Kidney tubule cell (primary cell): ENCODE results near the gene SAMD1.

Source experiments
- DNase-seq: peaks from one replicate; pipeline ENCODE4 v3.0.0-alpha.2; 2018; ENCODE audit warnings: low spot score

Gene SAMD1

DNA sequence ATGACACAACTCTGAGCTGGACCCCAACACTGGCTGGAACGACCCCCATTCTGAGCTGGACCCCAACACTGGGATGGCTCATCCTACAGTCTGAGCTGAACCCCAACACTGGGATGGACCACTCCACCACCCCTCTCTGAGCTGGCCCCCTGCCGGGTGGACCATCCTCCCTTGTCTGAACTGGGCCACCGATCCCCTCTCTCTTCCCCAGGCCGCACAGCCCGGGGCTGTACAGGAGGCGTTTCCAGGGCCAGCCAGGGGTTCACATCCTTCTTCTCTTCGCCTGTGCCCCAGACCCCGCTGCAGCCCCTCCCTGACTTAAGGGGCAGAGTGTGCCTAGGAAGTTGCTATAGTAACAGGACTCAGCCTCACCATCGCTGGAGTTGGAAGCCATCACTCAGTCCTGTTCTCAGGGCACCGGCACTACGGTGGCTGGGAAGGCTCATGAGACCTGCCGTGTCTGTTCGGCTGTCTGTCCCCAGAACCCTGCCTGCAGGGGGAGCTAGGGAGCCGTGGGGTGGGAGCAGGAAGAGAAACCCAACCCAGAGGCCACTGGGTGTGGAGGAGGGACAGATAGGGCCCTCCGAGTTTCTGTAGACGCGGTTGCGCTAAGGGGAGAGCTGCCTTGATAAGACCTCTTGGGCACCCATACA is 23.3 kb upstream of the SAMD1 start:
- no peak for DNase-seq

DNA sequence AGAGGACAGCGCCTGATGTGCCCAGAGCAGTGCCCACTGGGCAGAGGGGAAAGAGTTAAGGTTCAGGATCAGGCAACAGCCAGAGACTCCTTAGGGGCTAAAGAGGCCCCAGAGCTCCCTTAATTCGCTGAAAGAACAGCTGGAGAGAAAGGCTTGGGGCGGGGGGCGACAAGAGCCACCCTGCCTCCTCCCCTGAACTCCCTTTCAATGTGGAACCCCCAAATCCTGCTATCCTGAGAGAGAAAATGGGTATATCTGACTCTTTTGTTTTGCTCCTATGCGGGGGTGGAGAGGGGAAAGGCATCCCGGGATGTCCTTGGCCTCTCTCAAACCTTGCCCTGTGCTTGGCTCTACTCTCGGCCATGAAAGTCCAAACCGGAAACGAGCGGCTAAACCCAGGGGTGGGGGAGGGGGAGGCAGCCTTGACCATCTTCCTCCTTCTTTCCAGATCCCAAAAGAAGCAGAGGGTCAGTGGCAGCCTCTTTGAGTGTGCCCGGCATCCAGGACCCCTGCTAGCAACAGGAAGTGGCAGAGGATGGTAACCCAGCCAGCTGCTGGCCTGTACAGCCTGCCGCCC is 22.3 kb upstream of the SAMD1 start:
- no peak for DNase-seq

DNA sequence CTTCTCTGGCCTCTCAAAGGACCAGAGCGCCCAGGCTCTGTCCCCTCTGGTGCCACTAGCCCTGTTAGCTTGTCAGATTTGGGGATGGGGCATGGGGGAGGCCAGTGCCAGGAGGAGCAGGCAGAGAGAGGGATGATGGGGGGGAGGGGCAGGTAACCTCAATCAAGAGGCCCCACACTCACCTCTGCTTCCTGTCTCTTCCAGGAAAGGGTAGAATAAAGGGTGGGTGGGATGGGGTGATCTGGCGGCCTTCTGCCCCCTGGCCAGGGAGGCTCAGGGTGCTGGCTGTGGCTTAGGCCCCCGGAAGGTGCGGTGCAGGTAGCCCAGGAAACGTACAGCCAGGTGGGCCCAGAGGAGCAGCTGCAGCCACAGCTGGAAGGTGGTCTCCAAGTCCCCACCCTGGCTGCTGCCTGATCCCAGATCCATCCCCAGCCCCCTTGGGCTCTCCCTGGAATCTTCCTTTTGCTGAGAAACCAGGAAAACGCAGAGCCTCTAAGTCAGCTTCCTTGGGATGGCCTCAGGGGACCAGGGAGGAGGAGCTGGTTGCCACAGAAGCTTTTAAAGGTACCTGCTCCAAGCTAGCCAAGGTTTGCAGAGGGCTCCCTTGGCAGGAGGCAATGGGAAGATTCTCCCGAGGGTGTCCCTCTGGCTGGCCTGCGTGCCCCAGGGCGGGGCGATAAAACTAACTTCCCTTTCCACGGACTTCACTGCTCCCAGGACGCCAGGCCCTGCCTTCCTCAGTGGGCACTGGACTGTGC is 21.7 kb upstream of the SAMD1 start:
- DNase-seq = no peak

DNA sequence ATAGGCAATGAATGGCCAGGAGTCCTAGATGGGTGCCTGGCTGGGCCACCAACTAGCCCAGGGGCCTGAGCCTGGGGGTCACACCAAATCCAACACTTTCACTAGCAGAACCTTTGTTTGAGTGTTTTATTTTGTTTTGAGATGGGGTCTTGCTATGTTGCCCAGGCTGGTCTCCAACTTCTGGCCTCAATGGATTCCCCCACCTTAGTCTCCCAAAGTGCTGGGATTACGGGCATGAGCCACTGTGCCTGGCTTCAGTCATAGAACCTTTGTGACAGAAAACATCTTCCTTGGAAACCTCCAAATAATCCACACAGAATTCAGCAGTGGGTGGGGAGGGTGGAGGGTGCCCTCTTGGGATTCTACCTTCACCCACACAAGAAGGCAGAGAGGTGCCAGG is 20.9 kb upstream of the SAMD1 start:
- DNase-seq = no peak

DNA sequence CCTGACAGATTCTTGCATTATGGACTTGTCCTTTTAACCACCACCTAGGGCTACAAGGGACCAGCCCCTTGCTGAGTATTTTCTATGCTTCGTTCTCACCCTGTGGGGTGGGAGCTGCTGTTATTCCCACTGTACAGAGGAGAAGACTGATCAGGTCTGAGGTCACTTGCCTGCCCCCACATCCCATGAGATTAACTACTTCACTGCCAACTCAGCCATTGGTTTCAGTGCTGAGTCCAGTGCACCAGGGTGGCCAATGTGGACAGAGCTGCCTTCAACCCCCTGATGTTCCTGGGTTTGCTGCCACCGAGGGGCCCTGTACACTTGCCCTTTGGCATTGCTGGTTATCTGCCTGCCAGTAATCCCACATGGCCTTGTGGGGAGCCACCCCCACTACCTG is 20.1 kb upstream of the SAMD1 start:
- DNase-seq = no peak

DNA sequence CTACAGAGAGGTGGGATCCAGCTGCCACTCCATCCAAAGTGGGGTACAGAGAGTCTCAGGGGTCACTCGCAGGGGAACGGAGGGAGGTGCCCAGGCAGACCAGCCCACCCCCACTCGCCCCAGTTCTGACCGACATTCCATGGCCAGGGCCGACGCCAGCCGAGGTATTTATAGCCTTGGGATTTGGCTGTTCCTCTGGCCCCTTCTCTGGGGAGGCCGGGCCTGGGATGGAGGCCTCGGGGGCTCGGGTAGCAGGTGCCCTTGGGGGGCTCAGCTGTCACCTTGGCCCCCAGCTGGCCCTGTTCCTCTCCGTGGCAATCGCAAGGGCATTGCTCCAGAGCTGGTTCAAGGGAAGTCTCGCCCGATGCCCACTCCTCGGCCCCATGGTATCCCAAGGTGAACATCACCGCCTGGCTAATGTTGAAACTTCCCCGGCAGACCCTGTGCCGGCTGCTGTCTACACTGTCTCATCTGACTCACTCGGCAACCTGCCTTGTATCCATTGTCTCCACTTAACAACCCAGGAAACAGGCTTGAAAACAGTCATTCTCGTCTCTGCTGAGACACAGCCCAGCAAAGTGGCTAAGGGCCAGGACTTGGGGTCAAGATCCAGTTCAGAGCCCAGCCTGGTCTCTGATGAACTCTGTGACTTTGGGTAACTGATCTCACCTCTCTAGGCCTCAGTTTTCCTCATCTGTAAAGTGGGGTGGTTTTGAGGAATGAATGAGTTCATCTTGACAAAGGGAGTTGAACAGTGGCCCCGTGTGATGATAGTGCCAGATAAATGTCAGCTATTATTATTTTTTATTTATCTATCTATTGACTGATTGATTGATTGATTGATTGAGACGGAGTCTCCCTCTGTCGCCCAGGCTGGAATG is 17.3 kb upstream of the SAMD1 start:
- DNase-seq = peak; percentile 39

DNA sequence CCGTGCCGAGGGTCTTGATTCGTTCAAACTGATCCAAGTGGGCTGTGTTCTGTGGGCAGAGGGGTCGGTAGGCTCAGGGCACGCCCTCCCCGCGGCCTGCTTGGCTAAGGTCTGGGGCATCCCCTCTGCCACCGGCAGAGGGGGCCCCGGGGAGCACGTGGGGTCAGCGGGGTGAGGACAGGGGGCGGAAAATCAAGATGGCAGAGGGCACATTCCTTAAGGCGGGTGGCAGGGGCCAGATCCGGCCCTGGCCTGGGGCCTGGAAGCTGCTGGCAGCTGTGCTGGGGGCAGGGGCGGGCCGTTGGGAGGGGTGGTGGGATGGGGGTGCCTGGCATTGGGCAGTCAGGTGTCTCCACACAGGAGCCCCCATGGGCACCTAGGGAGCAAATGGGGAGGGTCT is 16.3 kb upstream of the SAMD1 start:
- DNase-seq = no peak

DNA sequence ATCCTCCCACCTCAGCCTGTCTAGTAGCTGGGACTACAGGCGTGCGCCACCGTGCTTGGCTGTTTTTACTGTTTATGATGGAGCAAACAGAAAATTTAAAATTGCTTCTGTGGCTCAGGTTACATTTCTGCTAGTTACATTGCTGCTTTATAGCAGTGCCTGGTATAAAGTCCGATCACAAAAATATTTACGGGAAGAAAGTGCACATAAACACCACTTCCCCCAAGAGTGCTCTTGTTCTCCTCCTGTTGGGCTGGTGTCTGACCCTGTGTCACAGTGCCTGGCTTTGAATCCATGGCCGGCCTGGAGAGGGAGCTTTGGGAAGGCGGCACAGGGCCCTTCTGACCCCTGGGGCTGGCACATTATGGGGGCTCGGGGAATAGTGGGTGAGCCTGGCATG is 15.1 kb upstream of the SAMD1 start:
- no peak for DNase-seq

DNA sequence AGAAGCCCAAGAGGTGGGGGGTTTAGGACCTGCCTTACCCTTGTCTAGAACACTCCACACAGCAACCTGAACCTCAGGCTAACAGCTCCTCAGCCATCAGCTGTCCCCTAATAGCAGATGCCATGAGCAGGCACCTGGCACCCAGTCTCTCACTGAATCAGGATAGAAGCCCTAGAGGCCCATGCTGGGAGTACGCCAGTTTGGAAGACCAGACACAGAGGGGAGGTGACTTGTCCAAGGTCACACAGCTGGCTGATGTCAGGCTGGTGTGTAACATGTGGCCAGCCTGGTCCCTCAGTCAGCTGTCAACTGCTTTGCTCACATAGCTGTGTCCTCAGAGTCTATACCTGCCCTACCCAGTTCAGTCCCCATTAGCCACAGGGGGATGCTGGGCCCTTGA is 12.8 kb upstream of the SAMD1 start:
- DNase-seq = no peak

DNA sequence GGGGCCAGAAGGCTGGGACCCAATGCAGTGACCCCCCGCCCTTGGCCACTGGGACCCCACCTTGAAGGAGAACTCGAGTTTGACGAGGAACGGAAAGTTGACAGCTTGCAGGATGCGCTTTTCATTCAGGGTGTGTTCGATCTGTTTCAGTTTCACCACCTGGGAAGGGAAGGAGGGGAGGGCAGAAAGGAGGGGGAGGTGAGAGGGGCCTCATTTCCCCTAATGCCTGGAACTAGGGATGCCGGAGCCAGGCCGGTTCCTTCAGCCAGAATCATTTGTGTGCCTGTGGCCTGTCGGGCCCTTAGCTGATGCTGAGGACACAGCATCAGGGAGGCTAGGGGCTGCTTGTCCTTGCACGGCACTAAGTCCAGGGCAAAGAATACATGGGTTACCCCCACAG is 12.2 kb upstream of the SAMD1 start:
- DNase-seq = no peak

DNA sequence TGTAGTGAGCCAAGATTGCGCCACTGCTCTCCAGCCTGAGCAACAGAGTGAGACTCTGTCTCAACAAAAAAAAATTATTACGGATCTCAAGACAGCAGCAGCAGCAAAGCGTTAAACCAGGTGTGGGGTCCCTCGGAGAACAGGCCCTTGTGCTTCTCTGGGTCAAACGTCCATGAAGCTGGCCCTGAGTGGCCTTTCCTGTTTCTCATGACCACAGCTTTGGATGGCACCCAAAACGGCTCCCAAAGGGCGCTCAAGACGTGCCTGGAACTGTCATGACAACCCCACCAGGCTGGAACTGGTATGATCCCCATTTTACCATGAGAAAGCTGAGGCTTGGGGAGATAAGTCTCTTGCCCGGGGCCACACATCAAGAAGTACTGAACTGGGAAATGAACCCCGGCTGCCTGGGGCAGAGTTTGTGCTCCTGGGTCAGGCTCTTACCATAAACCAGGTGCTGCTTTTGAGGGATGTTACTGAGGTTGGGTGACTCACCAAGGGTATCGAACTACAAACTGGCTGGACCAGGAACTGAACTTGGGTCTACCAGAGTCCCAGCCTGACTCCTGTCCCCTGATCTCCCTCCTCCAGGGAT is 11.6 kb upstream of the SAMD1 start:
- DNase-seq = no peak

DNA sequence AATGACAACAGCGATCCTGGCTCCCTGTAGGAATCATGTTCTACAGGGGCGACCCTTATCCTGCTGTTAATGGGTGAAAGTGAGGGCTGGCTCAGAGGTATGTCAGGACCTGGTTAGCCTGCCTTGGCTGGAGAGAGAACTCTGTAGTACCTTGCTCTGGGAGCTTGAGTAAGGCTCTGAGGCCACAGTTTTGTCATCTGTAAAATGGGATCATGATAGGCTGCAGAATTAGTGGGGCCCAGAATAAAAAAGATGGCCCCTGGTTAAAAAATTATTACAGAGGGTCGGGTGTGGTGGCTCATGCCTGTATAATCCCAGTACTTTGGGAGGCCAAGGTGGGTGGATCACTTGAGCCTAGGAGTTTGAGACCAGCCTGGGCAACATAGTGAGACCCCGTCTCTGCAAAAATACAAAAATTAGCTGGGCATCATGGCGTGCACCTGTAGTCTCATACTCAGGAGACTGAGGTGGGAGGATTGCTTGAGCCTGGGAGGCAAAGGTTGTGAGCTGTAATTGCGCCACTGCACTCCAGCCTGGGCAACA is 10.5 kb upstream of the SAMD1 start:
- no peak for DNase-seq

DNA sequence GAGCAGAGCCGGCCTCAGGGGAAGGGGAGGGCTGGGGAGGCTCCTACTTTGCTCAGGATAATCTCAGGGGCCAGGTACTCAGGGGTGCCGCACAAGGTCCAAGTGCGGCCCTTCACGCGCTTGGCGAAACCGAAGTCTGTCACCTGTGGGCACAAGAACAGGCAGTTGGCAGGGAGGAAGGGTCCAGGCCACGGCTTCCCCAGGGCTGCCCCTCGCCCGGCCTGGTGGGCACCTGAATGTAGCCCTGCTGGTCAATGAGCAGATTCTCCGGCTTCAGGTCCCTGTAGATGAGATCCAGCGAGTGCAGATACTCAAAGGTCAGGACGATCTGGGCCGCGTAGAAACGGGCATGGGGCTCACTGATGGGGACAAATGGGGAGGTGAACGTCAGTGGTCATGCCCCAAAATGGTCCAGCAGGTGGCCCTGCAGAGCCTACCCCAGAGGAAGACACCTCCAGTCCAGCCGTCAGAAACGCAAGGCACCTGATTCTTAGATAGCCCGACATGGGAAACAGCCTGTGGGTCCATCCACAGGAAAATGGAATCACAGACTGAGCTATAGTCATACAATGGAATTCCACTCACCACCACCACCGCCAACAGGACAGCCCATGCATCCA is 7.1 kb upstream of the SAMD1 start:
- DNase-seq = no peak

DNA sequence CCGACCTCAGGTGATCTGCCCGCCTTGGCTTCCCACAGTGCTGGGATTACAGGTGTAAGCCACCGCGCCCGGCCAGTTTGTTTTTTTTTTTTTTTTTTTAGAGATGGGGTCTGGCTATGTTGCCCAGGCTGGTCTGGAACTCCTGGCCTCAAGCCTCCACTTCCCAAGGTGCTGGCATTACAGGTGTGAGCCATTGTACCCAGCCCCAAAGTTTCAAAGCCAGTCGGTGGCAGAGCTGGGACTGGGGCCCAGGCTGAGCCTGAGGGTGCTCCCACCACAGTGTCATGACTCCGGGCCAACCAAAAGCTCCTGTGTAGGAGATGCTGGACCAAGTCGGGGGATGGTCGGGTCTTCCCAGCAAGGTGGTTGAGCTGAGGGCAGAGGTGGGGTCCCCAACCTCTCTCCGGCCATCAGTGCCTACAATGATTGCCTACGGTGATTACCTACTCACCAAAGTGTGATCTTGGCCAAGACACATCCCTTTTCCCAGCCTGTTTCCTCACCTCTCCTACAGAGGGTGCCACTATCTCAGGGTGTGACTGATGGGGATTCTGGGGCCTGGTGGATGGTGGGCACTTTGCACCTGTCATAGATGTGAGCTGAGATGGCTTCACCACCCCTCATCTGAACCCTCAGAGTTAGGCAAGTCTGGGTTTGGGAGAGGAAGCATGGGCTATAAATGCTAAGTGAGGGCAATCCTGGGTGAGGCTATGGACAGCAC is 5.9 kb upstream of the SAMD1 start:
- DNase-seq = no peak

DNA sequence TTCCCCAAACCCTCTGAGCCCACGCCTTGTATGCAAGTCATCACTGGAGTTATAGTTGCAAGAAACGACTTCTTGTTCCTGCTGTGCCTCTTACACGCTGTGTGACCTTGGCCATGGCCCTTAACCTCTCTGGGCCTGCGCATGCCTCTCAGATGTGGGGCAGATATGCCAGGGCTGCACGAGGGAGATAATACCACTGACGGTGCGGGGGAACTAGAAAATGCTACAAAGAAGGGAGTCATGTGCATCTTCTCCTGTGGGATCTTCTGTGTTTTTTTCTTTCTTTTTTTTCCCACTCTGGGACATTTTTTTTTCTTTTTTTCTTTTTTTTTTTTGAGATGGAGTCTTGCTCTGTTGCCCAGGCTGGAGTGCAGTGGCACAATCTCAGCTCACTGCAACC is 4.3 kb upstream of the SAMD1 start:
- DNase-seq = no peak

DNA sequence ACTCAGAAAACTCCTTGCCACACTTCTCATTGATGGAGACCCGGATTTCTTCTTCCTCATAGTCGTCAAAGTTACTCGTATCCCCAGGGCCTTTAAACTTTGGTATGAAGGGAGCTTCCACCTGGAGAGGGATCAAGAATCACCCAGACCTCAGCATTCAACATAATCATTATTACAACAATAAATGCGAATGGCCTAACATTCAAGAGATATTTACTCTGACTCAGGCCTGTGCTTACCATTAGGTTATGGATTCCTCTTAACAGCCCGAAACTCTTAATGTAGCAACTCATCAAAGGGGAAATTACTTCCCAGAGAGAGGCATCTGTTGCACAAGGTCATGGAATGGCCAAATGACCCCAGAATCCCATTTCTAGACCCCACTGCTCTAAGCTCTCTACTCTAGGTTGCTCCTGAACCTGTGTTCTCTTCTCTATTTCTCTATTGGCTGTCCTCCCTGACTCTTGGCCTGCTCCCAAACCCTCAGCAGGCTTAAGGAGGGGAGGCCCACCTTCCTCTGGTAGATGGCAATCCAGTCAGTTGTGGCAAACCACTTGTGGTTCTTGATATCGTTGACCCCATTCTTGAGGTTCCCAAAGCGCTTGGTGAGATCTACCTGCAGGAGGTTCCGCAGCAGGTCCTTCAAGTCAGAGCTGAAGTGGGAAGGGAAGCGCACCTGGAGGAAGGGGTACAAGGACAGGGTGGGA is 2.7 kb upstream of the SAMD1 start:
- DNase-seq = no peak

DNA sequence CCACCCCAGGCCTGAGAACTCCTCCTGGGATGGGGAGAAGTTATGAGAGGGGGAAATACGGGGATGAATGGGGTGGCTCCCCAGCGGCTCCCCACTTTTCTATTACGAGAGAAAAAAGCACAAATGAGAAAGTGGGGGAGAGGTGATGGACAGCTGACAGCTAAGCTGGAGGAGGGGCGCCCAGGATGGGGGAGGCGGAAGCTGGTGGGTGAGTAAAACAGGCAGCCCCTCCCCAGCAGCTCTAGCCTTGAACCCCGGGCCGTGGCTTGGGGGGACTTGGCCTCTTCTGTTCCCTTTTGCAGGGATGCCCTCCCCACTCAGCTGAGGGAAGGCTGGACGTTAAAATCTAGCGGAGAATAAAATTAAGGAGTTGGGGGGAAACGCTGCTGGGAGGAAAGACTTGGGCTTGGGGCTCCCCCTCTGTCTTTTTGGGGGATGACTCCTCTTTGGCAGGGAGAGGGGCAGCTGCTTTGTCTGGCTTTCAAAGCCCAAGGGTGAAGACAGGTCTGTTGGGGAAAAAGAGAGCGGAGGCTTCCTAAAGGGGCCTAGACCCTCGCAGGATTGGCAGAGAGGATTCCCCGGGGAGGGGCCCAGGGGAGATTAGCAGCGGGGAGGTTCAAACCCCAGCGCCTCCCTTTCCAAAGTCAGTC is 1.4 kb upstream of the SAMD1 start:
- DNase-seq = no peak

DNA sequence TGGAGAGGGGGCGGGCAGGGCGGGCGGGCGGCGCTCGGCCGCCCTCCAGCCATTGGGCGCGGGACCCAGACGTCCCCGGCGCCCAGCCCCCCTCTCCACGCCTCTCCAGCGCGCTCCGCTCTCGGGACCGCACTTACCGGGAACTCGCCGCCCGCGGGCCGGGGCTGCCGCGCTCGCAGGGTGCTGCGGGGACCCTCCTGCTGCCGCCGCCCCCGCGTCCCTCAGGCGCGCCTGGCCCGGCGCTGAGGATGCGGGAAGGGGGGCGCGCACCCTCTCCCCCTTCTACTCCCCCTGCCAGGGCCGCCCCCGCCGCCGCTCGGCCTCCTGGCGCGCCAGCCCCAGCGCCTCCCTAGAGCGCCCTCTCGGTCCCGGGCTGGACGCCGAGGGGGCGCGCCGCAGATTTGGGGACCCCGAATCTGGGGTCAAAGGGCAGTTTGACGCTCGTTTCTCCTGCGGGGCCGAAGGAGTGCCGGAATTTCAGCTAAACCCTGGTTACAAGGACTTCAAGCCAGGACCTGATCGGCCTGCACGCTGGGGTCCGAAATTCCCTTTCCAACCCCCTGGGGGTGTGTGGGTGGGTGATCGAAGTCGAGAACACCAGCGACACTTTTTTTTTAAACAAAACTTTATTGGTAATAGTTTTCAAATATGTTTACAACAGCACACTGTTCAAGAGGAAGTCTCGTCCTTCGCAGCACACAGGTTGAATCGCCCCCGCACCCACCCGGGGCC is 696 bp upstream of the SAMD1 start:
- DNase-seq = peak; percentile 52
